Left lobe of liver (tissue), 2 donors: ENCODE measurements around the gene FAHD2A. TPM values are rescaled to one million over a fixed set of nuclear protein-coding genes. Genes with fewer than 3 reads are reported as not detected.
"Not testable (repeated sequence)": the region's sequence is repeated elsewhere in the genome, so short reads cannot be mapped to it uniquely, and the experiment has no call there.

Experiments used
- ATAC-seq: fragments of 200-7000 bp; cut with Tn5 transposase; one replicate; pipeline ENCODE4 v1.9.1; 2020; ENCODE audit warnings: mild to moderate bottlenecking, moderate library complexity
- DNase-seq: peaks from one replicate; pipeline ENCODE4 v3.0.0-alpha.2; 2020; ENCODE audit warnings: low spot score
- total RNA-seq: library from RNA; stranded (reverse); gene quantifications from one replicate; pipeline ENCODE4 v1.2.1, GENCODE V29; 2021
- donor health status: DM: no; HTN: no; CAD: no; lungs with moderate emphysema.
- donor health status: DM: no; HTN: yes; CAD: no.

FAHD2A gene
- total RNA-seq, 1 donor from 2014 or later = 75.2 TPM

DNA sequence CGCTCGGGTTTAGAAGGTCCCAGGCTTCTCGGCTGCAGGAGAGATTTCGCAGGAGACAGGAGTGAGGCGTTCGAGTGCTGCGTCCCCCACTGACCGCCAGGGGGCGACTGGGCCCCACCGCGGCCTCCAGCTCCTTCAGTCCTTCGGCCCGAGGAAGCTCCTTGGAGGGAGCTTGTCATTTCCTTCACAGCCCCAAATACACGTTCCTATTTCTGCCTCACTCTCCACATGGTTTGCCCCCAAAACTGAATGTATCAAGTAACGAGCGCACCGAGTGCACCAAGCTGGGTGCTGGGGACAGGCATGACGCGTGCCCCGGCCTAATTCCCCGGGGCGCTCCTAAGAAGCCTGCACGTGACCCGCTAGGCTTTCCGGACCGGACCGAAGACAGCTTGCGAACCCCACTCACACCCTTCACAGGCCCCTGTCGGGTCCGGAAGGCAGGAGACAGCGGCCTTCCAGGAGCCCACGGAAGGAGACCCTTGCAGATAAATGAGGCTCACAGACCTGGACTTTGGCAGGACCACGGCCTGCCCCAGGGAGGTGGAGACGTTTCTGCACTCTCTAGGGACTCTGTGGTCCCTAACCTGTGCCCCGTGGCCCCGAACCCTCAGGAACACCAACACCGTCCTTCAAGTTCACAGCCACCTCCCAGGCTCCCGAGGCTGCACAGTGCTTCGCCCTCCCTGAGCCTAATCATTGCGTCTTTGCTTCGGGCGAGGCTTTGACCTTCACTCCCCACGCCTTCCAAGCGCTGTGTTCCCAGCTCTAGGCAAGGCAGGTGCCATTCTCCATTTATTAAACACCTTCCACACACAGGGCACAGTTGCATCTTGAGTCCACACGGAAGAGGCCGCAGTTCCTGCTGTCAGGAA, 13.0 kb upstream of the FAHD2A start:
- ATAC-seq = peak; percentile 19
- DNase-seq = peak; percentile 63

DNA sequence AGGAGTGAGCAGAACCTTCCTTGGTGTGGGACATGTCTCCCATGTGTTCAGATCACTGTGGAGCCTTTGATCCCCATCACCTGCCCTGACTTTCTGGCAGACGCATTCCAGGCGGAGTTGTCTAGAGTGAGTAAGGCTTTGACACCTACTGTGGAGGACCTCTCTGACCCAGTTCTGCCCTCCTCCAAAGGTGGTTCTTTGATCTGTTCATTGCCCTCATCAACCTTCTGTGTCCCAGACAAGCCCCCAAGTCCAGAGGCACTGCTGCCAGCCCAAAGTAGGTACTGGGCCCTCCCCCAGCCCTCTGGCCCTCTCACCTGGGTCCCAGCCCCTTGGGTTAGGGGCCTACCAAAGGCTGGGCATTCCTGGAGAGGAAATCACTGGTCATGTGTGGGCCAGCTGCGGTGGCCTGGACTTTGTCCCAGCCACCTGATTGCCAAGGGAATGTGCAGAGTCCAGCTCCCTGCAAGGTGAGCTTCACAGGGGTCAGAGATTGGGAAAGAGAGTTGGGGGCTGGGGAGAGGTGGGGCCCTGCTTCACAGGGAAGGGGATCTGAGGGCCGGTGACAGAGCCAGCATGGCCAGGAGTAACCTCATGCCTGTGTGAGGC, 12.1 kb upstream of the FAHD2A start:
- peak; percentile 91 for DNase-seq

DNA sequence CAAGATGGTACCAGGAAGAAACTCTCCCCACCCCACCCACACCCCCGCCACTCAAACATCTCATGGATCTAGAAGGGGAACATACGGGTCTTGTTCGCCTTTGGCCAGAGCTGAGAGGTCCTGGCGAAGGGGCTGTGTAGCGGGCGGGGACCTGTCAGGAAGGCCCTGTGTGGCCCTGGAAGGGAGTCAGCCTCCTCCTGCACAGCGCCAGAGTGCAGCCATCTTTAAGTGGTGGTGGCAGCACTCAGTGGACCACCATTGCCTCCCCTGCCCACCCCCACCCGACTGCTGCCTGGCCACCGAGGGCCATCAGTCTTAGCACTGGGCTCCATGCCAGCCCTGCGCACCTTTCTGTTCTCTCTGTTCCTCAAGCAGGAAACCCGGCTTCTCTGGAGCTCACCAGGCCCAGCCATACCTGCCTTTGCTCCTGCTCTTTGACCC, 11.6 kb upstream of the FAHD2A start:
- DNase-seq (no peak), ATAC-seq (peak; percentile 5)

More for the DNA sequence above, 12.1 kb upstream of the FAHD2A start:
- peak; percentile 62 for ATAC-seq

DNA sequence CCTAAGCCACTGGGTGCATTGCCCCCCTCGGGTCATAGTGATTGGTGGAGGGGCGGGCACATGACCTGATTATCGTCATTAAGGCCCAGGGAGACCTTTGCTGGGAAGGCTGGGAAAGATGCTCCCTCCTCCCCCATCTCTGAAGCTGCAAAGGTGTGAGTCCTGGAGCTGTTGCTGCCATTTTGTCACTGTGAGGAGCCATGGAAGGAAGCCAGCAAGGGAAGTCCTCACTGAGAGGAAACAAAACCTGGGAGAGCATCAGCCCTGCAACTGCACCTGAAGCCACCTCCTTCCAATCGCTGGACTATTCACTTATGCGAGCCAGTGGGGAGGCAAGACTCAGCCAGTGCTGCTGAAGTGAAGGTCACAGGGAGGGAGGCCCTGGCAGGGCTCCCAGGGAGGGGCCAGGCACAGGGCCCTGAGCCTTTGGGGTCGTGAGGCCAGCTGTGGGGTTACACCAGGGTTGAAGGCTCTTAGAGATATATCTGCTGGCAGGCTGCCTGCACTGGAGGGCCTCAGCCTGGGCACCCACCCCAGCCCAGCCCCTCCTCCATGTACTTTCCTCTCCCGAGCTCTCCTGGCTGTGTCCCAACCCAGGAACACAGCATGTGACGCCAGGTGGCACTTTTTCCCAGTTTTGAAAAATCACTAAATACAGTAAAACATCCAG, 10.7 kb upstream of the FAHD2A start:
- DNase-seq = peak; percentile 94
- ATAC-seq = peak; percentile 72

DNA sequence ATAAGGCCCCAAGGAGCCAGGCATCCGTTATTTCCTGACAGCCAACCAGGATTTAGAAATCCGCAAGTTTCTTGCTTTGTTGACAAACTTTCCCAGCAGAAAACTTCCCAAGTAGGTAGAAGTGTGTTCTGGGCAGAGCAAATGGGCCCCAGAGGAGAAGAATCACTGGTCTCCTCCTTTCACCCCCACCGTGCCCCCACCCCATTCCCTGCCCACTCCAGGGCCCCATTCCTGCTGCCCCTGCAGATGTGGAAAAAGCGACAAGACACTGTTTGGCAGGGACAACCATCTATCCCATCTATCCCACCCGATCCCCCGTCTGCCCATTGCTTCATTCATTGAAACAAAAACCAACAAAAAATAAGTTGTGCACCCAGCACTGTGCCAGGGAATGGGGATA, 10.2 kb upstream of the FAHD2A start:
- no peak for ATAC-seq
- no peak for DNase-seq

DNA sequence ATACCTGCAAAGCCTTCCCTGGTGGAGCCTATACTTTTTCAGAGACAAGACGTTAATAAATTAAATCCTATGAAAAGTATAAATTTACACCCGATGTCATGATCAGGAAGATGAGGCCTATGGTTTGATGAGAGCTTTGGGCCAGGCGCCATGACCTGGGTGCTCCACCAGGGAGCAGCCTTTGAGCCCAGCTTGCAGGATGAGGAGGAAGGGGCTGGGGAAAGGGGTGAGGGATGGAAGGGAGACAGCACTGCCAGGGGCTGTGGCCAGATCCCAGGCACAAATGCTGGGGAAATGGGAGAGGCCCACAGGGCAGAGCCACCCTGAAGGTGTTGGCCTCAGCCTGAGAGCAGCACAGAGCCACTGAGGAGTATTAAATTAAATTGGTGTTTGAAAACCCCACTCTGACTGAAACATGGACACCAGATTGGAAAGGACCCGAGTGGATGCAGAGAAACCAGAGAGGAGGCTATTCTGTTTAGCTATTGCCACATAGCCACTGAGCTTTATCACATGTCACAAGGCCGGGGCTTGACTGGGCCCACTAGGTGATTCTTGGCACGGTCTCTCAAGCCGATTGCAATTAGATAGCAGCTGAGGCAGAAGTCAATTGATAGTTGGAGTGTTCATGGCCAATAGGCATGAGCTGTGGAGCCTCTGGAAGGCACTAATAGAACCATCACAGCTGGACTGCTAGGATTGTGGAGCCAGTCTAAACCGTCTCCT, 9.6 kb upstream of the FAHD2A start:
- peak; percentile 47 for ATAC-seq
- peak; percentile 87 for DNase-seq

DNA sequence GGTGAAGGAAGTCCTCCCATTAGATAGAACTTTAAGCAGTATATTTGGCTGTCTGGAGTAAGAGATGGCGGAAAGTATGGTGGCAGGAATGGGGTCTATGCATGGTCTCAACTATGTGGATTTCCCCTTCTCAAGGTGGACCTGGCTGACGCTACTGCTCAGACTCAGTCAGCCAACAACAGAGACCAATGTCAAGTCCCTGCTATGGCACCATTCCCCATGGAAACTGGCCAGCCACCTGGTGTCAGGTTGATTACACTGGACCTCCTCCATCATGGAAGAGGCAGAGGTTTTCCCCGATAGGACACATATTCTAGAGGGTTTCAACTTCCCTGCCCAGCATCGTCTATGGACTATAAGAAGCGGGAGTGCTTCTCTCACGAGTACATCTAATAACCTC, 8.6 kb upstream of the FAHD2A start:
- DNase-seq = peak; percentile 83
- peak; percentile 6 for ATAC-seq

DNA sequence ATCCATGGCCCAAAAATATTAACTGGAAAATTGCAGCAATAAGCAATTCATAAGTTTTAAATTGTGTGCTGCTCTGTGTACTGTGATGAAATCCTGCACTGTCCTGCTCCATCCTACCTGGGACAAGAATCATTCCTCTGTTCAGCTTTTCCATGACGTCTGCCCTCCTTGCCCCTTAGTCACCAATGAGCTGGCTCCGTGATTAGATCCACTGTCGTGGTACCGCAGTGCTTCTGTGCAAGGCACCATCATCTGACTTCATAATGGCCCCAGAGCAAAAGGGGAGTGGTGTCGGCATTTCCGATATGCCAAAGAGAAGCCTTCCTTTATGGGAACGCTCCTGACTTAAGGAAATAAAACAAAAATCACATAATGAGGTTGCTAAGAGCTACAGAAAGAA, 3.4 kb upstream of the FAHD2A start:
- no peak for DNase-seq
- no peak for ATAC-seq

DNA sequence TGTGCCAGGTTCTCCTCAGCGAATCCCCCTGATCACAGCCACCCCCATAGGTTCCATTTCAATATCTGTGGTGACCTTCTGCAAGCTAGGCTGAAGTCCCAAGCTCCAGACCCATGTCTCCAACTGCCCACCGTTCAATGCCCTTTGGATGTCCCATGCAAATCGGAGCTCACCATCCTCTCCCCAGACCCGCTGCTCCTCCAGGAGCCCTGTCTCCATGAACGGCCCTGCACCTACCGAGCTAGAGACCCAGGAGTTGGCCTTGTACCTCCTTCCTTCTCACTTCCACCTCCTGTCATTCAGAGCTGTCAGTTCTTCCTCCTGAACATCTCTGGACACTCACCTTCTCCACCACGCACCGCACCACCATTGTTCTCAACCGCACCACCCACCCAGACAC, 1.0 kb upstream of the FAHD2A start:
- DNase-seq (no peak), ATAC-seq (no peak)

DNA sequence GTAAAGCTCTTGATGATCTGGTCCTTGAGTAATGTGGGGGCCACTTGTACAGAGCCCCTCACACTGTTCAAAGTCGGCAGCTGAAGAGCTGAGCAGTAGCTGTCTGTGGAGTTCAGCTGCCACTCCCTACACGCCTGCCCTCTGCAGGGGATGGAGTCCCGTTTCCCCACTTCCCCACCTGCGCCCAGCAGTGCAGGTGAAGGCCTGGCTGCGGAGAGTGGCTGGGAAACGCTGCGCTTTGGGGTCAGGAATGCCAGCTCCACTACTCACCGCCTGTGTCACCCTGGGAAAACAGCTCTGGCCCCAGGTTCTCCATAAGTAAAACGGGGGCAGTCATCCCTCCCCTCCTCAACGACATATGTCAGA, 521 bp upstream of the FAHD2A start:
- peak; percentile 53 for ATAC-seq
- not testable (repeated sequence) for DNase-seq

DNA sequence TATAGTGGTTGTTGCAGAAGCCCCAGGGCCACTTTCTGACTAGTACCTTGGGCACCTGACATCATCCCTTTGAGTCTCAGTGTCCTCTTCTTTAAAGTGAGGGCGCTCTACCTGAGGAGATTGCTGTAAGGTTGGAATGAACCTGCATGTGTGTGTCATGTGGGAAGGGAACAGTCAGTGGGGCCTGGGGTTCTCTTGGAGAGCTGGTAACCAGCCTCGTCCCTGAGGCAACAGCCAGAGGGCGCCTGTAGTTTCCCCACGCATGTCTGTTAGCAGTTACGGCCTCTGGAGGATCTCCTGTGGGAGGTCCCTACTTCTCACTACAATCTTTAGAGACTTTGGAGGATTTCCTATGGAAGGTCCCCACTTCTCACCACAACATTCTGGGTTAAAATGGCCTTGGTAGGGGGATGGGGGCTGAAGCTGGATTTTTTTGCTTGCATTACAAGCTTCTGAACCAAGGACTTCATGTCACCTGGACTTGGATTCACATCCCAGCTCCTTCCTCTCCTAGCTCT, 755 bp downstream of the FAHD2A start:
- peak; percentile 68 for DNase-seq
- ATAC-seq = peak; percentile 79

DNA sequence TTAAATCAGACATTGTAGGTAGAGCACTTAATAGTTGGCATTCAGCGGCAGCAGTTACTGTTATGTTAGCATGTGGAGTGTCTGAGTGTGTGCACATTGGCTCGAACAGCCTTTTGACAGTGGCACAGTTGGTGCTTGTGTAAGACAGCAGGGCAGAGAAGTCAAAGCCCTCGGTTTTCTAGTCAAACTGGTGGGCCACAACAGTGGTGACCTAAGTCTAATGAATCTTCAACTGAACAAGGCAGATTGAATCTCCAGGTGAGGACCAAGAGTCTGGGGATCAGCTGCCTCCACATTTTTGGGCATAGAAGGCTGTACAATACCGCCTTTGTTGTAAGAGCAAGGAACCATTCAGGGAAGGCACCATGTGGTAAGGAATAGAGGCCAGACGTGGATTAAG, 1.3 kb downstream of the FAHD2A start:
- not testable (repeated sequence) for DNase-seq, ATAC-seq

DNA sequence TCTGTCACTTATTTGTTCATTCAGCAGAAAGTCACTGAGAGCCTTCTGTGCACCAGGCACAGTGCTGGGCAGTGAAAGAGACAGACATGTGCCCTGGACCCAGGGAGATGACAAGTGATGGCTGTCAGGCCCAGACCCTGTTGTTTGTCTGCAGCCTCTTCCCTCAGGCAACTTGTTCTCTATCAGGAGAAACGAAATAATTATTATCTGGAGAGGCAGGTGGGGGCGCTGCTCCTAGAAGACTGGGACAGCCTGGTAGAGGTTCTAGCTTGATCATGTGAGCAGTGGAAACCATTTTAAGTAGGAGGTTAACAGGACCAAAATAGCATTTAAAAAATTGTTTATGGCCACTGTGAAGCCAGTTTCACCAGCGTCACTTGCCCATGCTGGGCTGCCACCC, 2.2 kb downstream of the FAHD2A start:
- not testable (repeated sequence) for DNase-seq, ATAC-seq

DNA sequence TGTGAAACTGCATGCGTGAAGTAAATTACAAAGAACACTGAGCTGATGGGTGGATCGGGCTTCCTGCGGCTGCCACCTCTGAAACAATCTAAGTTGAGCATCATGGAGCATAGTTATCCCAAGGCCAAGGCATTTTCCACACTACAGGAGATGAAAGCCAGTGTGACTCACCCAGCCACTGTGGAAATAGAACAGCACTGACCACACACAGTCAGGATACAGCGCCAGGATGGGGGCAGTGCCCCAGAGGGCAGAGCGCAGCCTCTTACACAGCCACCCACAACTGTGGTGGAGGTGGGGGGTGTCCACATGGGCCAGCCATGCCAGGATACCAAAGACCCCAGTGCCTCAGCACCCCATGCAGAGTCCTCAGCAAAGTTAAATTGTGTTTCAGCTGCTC, 8.7 kb downstream of the FAHD2A start:
- DNase-seq, ATAC-seq: not testable (repeated sequence)

DNA sequence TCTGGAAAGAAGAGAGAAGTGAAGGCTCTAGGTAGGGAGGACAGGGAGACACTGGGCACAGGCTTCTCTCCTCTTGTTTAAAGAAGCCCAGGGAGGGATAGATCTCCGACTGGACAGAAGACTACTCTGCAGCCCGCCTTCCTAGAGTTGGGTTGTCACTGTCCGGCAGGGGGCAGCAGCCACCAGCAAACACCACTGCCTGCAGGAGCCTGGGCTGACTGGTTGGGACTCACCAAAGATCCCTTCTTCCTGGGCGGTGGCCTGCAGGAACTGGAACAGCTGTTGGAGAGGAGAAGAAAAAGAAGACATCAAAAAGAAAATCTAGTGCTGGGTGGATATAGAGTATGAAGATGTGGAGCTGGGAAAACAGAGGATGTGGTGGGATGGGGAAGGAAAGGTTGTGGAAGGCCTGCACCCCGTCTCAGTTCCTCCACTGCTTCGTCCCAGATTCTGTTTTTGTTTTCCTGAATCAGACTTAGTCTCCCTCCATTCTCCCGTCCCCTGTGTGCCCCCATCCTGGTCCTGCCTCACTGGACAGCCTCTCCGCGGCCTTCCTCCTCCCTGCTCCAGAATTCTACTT, 11.6 kb downstream of the FAHD2A start:
- peak; percentile 81 for DNase-seq
- ATAC-seq = peak; percentile 97

DNA sequence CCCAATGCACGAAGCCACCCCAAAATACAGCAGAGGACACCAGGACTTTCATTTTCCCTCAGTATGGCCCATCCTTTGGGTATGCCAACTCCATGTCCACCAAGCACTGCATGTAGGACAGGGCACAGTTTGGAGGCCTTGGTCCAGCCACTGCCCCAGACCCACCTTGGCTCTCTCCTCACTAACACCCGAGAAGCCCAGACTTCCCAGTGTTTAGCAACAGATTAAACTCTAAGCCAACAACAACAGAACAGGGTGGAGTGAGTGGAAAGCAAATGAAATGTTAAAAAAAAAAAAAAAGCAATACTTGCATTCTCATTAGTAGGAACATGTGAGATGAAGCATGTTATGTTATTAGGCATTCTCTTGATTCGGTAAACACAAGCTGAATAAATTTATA, 12.6 kb downstream of the FAHD2A start:
- ATAC-seq, DNase-seq: not testable (repeated sequence)

DNA sequence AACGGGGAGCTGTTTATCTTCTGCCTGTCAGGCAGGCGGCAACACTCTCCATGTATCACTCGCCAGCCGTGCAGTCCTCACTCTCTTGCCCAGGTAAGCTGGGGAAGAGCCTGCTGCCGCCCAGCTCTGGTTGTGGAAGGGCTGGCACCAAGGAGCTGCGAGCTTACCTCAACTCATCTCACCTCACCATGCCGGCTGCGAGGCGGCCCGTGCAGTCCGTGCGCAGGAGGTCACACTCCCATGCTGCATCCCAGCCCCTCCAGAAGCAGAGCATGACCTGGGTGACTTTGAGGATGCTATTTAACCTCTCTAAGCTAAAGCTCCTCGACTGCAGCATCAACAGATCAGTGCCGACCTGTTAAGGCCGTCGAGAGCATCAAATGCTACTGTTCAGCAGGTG, 13.1 kb downstream of the FAHD2A start:
- not testable (repeated sequence) for DNase-seq, ATAC-seq

DNA sequence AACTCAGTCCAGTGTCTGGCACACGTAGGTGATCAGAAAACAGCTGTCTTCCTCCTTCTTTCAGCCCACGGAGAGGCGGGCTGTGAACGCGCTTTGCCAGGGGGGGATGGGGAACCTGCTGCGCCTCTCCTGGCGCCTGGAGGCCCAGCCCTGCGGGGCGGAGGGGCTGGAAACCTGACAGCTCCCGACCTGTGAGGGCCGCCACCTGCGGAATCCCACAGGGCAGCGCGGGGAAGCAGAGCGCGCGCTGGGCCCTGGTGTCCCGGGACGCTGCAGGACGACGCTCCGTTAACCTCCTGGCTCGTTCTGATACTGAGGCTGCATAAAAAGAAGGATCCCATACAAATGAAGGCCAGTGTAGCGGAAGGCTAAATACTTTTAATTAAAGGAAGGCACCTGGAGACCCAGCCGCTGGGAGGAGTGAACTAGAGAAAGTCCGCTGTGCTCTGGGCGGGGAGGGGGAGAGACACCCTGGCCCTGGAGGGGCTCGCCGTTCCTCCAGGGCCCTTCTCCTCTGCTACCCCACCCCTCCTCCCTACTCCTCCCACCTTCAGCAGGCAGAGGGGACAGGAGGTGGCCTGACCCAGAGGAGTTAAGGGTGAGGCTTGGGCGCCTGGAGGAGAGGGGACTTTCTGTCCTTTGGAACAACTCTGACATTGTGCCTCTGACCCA, 24.8 kb downstream of the FAHD2A start:
- ATAC-seq, DNase-seq: not testable (repeated sequence)

DNA sequence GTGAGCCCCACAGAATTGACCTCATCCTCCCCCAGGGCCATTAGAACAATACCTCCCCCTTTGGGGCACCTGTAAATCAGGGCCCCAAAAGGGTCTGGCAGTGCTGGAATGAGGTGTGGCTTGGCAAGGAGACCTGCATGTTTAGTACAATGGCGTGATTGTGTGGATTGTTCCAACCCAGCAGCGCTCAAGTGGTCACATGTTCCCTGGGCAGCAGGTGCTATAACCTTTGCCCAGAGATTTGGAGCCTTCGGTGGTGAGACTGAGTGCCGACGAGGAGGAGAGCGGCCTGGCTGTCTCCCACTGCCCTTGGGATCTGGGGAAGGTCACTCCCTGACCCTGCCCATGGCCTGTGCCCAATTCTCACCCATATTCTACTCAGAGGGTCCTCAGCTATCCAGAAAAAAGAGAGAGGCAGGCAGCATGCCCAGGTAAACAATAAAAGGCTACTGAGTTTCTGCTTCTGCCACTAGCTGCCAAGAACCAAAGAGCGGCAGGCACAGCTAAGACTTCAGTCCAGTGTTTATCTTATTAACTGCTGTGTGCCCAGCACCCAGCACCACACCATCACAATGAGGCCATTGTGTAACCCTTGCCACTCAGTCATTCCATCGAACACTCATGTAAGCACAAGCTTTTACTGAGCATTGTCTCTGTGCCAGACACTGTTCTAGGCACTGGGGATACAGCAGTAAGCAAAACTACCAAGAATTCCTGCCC, 27.4 kb downstream of the FAHD2A start:
- ATAC-seq = peak; percentile 85

More for the DNA sequence above, 27.4 kb downstream of the FAHD2A start:
- DNase-seq = not testable (repeated sequence)
